GM21390 (cell line): Measurements from ENCODE around the gene ANKH.

Experiments
- ATAC-seq: cut with Tn5 transposase; IDR thresholded peaks from one replicate; pipeline ENCODE4 v1.9.1; 2021; ENCODE audit not compliant: unreplicated experiment

The ANKH gene

DNA sequence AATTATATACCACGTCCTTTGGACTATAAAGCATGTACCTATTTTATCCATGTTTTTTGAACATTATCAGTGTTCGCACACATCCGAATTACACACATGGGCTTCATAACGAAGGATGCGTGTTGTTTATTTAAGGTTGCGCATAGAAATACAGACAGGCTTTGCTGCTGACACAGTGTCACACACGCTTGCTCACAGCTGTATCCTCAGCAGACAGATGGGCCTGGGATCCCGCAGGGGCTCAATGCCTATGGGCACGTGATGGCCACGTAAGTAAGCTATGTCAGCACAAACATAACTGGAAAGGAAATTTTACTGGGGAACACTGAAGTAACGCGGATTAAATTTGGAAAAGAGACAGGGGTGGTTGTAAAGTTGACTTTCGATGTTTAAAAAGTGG, 130.4 kb downstream of the ANKH start:
- no peak for ATAC-seq

DNA sequence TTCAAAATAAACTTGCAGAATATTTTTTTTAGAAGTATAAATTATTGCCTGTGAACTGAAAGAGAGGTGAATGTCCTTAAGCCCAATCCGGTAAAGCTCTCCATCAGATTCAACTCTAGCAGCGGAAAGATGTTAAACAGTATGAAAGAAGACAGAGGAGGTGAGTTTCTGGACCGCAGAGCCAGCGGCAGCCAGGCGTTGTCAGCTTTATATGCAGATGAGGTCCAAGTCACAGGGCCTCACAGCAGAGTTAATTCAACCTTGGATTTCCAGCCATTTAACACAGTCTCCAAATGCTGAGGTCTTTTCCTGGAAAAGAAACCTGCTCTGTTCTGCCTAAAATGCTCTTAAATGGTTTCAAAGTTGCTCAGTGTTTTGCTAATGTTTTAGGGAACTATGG, 131.6 kb downstream of the ANKH start:
- ATAC-seq: no peak

DNA sequence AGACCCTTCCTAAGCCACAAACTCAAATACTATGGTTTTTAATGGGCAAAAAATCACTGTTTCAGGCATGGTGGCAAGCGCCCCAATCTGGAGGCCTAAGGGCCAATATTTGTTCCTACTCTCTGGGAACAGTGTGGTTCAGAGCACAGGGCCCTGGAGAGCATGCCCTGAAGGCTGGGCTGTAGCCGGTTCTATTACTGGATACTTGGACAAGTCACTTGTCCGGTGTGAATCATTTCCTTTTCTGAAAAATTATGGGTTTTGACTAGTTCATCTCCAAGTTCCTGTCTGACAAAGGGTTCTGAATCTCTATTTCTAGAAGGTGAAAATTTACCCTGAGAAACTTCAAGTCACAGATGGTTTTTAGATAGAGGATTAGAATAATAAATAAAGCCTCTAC, 132.0 kb downstream of the ANKH start:
- ATAC-seq: no peak

DNA sequence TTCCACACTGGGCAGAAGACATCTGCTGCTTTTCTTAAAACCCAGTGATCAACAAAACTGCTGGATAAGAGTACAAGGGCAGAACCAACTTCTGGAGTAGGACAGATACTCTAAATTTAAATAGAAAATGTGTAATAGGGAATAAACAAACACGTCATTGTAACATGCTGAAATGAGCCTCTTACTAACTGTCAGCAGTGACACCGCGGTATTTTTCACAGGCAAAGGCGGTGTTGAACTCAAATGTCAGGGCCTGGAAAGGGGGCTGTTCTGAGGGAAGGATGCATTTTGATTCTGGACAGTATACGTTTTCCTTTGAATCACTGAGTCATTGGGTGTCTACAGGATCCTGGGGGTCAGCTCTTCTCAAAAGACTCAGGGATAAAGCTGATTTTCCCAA, 133.5 kb downstream of the ANKH start:
- ATAC-seq: no peak

DNA sequence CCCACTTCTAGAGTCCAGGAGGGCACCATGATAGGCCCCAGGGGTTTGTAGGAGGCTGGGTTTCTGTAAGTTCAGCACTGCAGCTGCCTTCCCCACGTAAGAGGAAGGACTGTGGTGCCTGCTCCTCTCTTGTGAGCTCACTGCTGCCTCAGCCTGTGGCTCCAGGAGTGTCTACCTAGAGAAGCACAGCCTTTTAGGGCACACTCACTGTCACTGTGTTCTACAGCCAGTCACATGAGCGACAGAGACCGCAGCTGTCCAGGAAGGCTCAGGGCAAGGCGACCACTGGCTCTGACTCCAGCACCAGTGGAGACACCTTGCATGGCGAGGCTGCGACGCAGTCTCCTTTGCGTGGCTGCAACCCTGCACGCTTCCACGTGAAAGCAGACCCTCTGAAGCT, 134.3 kb downstream of the ANKH start:
- ATAC-seq: no peak

DNA sequence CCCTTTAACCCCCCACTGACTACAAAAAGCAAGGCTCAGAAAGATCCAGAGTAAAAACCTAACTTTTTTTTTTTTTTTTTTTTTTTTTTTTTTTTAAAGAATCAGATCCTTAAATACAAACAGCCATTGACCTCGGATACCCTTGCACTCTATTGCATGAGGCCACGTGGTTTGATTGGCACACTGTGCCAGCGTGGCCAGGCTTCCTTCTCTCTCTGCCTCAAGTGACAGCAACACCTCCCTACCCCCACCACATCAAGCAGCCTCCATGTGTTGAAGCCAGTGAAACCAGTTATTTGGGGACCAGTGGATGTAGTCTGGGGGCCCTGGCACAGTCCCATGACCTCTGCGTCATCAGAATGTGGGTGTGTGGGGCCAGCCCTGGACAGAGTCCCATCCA, 135.6 kb downstream of the ANKH start:
- ATAC-seq: no peak

DNA sequence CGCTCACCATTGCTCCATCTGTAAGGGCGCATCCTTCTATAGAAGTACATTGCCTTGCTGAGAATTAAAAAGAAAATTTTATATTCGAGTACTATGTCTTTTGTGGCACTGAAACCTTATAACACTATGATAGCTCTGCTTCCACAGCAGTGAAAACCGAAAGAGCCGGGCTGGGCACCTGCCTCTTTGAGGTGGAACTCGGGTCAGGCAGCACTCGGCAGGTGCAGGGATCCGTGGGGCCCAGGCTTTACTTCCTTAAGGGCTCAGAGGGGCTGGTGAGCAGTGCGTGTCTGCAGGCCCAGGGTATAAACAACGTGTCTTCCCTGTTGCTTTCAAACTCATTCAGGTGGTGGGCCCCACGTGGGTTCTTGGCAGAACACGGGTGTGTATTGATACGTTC, 137.2 kb downstream of the ANKH start:
- no peak for ATAC-seq

DNA sequence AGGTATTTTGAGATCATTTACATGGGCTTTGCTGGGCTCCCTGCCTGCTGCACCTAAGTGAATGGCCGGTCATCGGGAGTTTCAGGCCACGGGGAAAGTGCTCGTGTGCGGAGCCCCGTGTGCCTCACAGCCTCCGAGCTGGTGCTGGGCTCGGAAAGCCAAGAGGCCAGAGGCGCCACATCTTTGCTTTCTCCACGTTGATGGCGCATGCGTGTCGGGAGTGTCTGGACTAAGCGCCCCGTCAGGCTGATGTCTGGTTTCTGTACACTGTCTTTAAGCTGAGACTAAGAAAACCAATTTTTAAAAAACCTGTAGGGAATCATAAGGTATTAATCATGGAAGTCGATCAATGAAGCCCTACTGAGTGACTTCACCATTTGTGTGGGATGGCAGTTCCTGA, 137.9 kb downstream of the ANKH start:
- ATAC-seq: no peak

DNA sequence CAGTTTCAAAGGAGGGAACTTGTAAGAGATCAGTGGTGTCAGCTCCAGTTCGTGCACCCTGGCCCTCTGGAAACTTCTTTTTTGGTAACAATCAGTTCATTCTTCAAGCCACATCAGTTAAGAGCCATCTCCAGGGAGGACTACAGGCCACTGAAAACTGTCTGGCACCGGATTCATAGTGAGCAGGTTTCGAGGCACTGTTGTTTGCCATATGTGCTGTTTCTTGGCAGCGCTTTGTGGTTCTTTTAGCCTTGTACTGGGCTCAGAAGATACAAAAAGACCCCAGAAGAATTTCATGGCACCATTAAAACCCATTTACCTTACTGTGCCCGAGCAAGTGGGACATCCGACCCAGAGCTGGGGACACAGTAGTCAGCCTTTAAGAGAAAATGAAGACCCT, 138.6 kb downstream of the ANKH start:
- ATAC-seq: no peak

DNA sequence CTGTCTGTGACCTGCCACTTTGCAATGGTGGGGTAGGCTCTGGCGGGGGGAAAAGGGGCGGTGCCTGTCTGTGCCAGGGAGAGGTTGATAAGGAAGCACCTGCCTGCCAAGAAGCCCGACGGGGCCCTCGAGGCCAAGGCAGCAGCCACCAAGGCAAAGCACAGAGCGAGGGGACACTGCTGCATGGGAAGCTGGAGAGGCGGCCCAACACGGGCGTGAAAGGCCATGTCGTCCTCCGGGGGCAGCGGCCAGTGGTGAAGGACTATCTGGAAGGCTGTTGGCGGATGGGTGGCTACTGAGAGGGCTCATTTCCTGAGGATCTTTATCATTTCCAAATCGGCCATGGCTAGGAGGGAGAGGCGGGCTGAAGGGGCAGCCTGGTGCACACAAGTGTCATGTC, 140.7 kb downstream of the ANKH start:
- no peak for ATAC-seq

DNA sequence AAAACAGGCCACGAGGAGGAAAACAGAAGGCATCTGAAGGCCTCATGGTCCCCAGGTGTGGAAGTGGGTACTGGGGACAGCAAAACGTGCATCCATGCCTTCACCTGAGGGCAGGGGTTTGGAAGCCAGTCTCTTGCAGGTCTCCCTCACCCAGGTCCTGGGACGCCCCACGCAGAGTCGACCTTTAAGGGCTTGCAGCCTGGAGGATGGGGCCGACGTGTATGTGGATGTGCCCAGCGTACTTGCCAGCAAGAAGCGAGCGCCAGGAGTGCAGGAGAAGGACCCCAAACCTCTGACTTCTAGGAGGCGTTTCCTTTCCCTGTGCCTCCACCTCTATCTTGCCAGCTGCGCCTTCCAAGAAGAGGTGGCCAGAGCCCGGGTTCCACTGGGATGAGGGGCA, 141.1 kb downstream of the ANKH start:
- no peak for ATAC-seq

DNA sequence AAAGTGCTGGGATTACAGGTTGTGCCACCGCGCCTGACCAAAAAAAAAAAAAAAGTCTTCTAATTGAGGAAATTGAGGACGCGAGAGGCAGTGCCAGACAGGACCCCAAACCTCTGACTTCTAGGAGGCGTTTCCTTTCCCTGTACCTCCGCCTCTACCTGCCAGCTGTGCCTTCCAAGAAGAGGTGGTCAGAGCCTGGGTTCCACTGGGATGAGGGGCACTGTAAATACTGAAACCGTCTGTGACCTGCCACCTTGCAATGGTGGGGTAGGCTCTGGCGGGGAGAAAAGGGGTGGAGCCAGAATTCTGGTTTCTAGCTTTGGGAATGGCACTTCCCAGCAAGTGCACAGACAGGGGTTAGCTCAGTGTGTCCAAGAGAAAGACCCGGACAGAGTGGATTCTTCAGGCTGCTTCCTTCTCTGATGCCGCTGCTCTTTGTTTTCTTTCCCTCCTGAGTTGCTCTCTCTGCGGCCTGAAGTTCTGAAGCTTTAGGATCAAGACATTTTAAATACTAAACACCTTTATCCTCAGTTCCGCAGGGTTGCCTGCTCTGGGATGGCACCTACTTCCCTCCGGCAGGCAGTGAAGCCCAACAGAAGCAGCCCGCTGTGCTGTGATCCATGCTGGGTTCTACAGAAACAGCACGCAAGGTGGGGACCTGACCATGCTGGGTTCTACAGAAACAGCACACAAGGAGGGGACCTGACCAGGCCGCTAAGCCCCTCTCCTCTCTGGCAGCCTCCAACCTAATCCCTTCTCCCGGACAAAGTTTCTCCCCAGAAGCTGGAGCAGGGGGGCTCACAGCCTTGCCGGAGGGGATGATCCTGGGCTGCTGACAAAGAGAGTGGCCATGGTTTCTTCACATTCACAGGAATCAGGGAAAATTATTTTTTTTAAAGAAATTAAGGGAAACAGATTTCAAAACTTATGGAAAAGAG, 141.9 kb downstream of the ANKH start:
- ATAC-seq: no peak

DNA sequence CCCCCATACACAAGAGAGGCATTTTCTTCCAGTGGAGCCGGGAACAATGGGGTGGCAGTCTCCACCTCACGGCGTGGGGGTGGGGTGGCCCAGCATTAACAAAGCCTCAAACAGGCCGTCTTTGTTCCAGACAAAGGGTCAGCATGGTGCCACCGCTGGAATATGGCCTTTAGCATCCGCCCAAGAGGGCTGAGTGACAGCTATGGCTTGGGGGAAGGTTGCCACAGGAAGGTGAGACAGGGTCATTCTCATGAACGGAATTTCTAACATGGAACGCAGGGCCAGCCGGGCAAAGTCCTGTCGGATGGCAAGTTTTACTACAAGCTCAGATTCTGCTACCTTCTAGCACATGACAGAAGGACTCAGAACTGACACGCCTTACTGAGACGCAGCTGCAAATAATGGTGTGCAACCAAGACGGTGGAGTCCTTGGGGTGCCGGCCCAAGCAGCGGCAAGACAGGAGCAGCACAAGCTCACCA, 143.1 kb downstream of the ANKH start:
- ATAC-seq: no peak

DNA sequence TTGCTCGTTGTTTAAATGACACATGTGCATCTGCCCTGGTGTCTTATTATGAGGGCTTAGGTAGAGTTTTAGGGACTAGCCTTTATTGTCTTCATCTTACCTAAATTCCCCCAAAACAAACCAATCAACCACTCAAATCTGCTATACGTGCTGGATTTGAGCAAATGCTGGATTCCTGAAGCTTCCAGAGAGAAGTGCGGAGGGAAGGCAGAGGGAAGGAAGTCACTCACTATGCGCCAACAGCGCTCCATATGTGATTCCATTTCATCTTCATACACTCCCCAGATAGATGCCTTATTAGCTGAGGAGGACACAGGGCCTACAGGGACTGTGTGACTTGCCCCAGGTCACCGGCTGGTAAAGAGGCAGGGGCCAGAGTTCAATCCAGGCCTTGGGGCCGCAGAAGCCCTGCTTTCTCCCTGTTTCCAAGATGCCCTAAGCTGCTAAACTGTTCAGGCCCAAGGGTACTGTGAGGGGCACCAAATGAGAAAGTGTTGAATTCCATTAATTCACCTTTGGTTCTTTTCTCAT, 143.6 kb downstream of the ANKH start:
- no peak for ATAC-seq

DNA sequence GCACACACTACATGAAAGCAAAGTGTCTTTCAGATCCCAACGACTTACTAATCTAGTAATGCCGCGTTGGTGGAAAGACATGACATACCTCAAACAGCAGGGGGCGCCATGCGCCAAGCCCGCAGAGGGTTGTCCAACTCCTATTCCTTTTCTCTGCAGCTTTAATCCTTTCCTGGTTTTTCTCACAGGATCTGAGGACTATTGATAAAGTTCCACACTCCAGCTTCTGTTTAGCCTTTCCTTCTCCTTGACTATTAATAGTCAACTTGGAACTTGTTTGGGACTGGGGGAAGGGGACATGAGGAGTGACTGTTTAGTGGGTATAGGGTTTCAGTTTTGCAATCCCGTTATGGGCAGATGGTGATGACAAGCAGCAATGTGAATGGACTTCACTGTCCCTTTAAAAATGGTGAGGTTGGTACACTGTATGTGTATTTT, 144.1 kb downstream of the ANKH start:
- ATAC-seq: peak; percentile 73

DNA sequence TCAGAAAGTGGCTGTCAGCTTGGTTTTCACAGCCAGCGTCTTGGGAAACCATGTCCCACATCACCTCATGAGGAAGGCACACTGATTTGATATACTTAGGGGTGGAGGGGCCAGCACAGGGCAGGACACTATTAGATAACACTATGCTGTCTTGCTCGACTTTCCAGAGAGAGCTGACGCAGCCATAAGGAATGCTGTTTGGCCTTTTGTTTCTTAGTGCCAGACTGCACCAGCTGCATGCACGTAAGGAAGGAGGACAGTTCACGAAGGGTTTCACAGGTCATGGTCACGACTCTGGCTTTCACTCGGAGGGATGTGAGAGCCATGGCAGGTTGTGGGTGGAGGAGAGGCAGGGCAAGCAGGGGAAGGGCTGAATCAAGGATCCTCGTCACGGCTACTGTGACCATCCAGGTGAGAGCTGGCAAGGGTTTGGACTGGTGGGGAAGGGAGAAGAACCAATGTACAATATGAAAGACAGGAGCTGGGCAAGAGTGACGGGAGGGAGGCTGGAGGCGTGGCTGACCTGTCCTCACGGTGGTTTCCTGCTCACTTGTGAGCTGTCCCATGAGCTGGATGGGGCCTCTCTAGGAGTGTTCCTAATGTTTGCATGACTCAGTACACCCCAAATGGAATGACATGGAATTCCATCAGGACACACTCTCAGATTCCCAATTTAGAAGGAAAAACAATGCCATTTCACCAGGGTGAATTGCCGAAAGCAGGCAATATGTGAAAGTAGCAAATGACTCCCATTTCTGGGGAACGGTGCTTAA, 145.3 kb downstream of the ANKH start:
- no peak for ATAC-seq

DNA sequence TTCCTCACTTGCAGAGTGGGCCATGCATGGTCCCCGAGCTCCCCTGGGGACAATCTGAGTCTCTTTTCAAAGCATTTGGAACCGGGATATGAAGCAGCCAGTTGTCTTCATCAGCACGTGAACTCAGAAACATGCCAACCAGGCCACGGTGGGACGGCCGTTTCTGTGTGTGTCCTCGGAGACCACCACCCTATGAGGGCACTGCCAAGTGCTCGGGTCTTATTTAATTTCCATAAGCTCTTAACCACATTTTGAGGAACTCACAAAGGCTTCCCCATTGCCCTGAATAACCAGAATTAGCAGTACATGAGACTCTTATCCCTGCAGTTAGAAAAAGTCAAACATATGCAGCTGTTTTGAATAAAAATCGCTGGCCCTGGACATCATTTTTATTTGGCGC, 146.9 kb downstream of the ANKH start:
- no peak for ATAC-seq

DNA sequence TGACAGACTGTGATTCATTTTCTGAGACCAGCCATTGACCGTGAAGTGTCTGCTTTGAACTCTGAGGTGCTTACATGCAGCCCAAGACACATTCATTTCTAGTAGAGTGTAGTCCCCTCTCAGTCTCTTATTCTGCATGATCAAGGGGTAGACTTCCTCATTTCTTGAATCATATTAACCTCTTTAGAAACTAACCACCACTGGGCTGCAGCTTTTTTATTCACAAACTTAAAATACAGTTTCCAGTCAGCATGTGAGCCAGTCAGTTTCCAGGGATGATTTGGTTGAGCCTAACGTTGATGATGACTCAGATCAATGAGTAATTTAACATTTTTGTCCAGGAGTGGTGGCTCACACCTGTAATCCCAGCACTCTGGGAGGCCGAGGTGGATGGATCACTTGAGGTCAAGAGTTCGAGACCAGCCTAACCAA, 147.9 kb downstream of the ANKH start:
- ATAC-seq: no peak

DNA sequence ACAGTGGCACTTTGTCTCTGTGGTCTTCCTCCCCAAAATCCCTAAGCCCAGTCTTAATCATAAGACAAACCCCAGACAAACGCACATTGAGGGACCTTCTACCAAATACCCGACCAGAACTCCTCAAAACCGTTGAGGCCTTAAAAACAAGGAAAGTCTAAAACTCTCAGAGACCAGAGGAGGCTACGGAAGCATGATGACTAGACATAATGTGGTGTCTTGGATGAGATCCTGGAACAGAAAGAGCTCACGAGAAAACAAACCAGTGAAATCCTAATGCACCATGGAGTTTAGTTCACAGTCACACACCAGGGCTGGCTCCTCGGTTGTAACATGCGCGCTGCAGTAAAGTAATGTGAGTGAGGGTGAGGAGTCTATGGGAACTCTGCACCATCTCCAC, 148.7 kb downstream of the ANKH start:
- ATAC-seq: no peak

DNA sequence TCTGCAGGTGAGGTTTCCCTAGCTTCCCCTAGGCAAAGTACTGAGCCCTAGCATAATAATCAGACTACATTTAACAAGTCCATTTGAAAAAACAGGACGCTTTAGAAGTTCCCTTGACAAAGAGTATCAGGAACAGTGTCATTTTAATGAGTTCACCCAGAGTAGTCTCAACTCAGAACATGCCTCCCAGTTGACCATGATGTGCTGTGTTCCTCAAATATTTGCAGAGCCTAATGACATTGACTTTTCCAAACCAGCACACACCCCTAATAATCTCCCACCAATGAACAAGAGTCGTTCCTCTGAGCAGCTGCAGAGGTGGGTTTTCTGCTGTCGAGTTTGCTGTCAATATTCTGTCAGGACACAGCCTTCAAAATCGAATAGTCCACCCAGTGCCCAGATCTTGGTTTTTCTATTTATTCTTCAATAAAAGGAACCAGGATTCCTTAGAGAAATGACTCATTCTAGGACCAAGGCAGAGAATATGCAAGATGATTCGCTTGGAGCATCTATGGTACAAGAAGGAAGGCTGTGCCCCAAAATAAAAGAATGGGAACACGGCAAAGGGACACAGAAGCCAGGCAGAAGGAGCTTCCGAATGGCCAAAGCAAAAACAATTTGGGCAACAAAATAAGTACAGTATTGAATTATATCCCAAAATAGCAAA, 149.5 kb downstream of the ANKH start:
- ATAC-seq: no peak

DNA sequence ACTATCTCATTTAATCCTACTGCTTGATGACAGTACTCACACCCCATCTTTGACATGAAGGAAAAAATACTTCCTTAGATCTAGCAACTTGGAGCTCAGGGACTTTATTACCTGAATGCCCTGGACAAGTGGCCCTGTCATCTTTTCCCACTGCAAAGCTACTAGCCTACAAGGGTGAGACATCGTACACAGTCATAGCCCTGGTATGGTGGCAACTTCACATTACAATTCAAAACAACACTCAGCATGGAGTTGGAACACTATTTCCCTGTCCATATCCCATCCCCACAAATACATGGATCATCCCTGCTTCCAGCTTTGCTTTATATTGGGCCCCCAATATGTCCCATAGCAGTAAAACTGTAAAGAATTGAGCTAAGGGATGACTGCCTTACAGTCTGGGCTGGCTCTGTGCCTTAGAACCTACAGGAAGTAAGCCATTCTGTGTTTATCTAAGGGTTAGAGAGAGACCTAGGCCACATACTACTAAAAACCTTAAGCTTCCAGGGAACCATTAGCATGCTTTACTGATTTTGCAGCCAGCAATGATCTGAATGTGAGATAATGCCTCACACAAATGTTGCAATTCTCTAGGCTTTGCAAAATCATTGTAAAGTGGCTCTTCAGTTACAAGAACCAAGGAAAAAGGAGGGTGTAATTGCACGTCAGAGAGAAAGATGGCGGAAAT, 151.2 kb downstream of the ANKH start:
- ATAC-seq: no peak
